ENCODE measurements around the gene MCM6. TPM values are rescaled to one million over a fixed set of nuclear protein-coding genes. Genes with fewer than 3 reads are reported as not detected.
A peak's percentile ranks its signal among the peaks of the same experiment; 100 is the strongest.

The MCM6 gene
- total RNA-seq, 1 experiment from 2014 or later = 44.1 TPM

GRCh38 chr2:135822855-135823254, 53.4 kb downstream of the MCM6 start:
- DNase-seq = no peak
- no TSS peak for BruUV-seq (replicated peaks)
- no peak for TF ChIP-seq CTCF (IDR thresholded peaks at IDR 0.05; ENCODE audit: unreplicated experiment)
- Mint-ChIP-seq H3K27me3 (ENCODE audit: unreplicated experiment) (no peaks in the 10 kb centered on the region), H3K27ac (ENCODE audit: unreplicated experiment) (no peak overlapping the region), H3K4me3 (ENCODE audit: low read depth, unreplicated experiment) (no peak overlapping the region), H3K4me1 (ENCODE audit: low read depth, unreplicated experiment) (no peaks in the 10 kb centered on the region), H3K9me3 (ENCODE audit: low read depth, unreplicated experiment) (peaks cover 6% of the 10 kb centered on the region), H3K36me3 (ENCODE audit: insufficient read depth, unreplicated experiment) (no peaks in the 10 kb centered on the region)
- CTCF ChIA-PET = no interaction called here
- intact Hi-C loops (cut with micrococcal nuclease; ENCODE audit: unreplicated experiment) = no loop called here

- Mint-ChIP-seq H3K4me3 (ENCODE audit: low read depth, unreplicated experiment) (no peak overlapping the region), H3K4me1 (ENCODE audit: low read depth, unreplicated experiment) (no peaks in the 10 kb centered on the region)
- CTCF ChIA-PET = no interaction called here
Measured at GRCh38 chr2:135821190-135821589, 55.1 kb downstream of the MCM6 start.

GRCh38 chr2:135820003-135820618, 56.1 kb downstream of the MCM6 start:
- CTCF ChIA-PET = no interaction called here
- H3K9me3 Mint-ChIP-seq (ENCODE audit: low read depth, unreplicated experiment) = peaks cover 6% of the 10 kb centered on the region
- no peaks in the 10 kb centered on the region for H3K4me1 Mint-ChIP-seq (ENCODE audit: low read depth, unreplicated experiment)

More at GRCh38 chr2:135821190-135821589, 55.1 kb downstream of the MCM6 start:
- H3K27ac Mint-ChIP-seq (ENCODE audit: unreplicated experiment) = no peak overlapping the region
- H3K36me3 Mint-ChIP-seq (ENCODE audit: insufficient read depth, unreplicated experiment) = no peaks in the 10 kb centered on the region
- H3K27me3 Mint-ChIP-seq (ENCODE audit: unreplicated experiment) = no peaks in the 10 kb centered on the region
- intact Hi-C loops (cut with micrococcal nuclease; ENCODE audit: unreplicated experiment) = no loop called here
- peaks cover 6% of the 10 kb centered on the region for H3K9me3 Mint-ChIP-seq (ENCODE audit: low read depth, unreplicated experiment)
- no peak for TF ChIP-seq CTCF (IDR thresholded peaks at IDR 0.05; ENCODE audit: unreplicated experiment)
- no TSS peak for BruUV-seq (replicated peaks)
- DNase-seq = no peak

GRCh38 chr2:135818937-135819610, 57.2 kb downstream of the MCM6 start:
- peak; percentile 24 for DNase-seq
- TF ChIP-seq CTCF (IDR thresholded peaks at IDR 0.05; ENCODE audit: unreplicated experiment) = peak; percentile 23
- H3K9me3 Mint-ChIP-seq (ENCODE audit: low read depth, unreplicated experiment) = peaks cover 6% of the 10 kb centered on the region
- no peak overlapping the region for H3K4me3 Mint-ChIP-seq (ENCODE audit: low read depth, unreplicated experiment)
- H3K36me3 Mint-ChIP-seq (ENCODE audit: insufficient read depth, unreplicated experiment) = no peaks in the 10 kb centered on the region
- no TSS peak for BruUV-seq (replicated peaks)
- H3K27me3 Mint-ChIP-seq (ENCODE audit: unreplicated experiment) = no peaks in the 10 kb centered on the region
- H3K4me1 Mint-ChIP-seq (ENCODE audit: low read depth, unreplicated experiment) = no peaks in the 10 kb centered on the region
- CTCF ChIA-PET = no interaction called here
- H3K27ac Mint-ChIP-seq (ENCODE audit: unreplicated experiment) = no peak overlapping the region
- intact Hi-C loops (cut with micrococcal nuclease; ENCODE audit: unreplicated experiment) = no loop called here

More at GRCh38 chr2:135820003-135820618, 56.1 kb downstream of the MCM6 start:
- Mint-ChIP-seq H3K27ac (ENCODE audit: unreplicated experiment) (no peak overlapping the region), H3K27me3 (ENCODE audit: unreplicated experiment) (no peaks in the 10 kb centered on the region), H3K36me3 (ENCODE audit: insufficient read depth, unreplicated experiment) (no peaks in the 10 kb centered on the region), H3K4me3 (ENCODE audit: low read depth, unreplicated experiment) (no peak overlapping the region)
- DNase-seq = no peak
- intact Hi-C loops (cut with micrococcal nuclease; ENCODE audit: unreplicated experiment) = no loop called here
- BruUV-seq (replicated peaks) = no TSS peak
- no peak for TF ChIP-seq CTCF (IDR thresholded peaks at IDR 0.05; ENCODE audit: unreplicated experiment)
